UCSD-AML1 (cell line): ENCODE data around the gene RIN1.

Experiments used
- DNase-seq: peaks from one replicate; lab custom pipeline; 2025; ENCODE audit not compliant: unreplicated experiment; lab: John Stamatoyannopoulos, UW

Gene RIN1

GRCh38 chr11:66302656-66303055 is 33.6 kb downstream of the RIN1 start:
- no peak for DNase-seq

- DNase-seq = no peak
Measured at GRCh38 chr11:66299186-66299585, 37.0 kb downstream of the RIN1 start.

- DNase-seq = no peak
Measured at GRCh38 chr11:66297610-66298009, 38.6 kb downstream of the RIN1 start.

- DNase-seq = no peak
Measured at GRCh38 chr11:66294626-66295620, 41.3 kb downstream of the RIN1 start.

GRCh38 chr11:66293777-66294625 is 42.2 kb downstream of the RIN1 start:
- no peak for DNase-seq

GRCh38 chr11:66293352-66293751 is 42.9 kb downstream of the RIN1 start:
- no peak for DNase-seq

- DNase-seq = no peak
Measured at GRCh38 chr11:66292543-66293332, 43.5 kb downstream of the RIN1 start.

- no peak for DNase-seq
Measured at GRCh38 chr11:66291706-66292542, 44.3 kb downstream of the RIN1 start, which contains the start of gene TMEM151A. Gene TMEM151A, plus strand, starts transcription at chr11:66291894. Its CDS starts 120 bp downstream, at chr11:66292014.

- no peak for DNase-seq
Measured at GRCh38 chr11:66291303-66291705, 44.9 kb downstream of the RIN1 start.

- no peak for DNase-seq
Measured at GRCh38 chr11:66290330-66290621, 46.0 kb downstream of the RIN1 start.

- DNase-seq = peak; percentile 90
Measured at GRCh38 chr11:66289548-66290329, 46.5 kb downstream of the RIN1 start.

GRCh38 chr11:66288671-66289547 is 47.3 kb downstream of the RIN1 start, which contains the start of gene YIF1A:
Gene YIF1A, minus strand, starts transcription at chr11:66289143. Its CDS starts 158 bp downstream, at chr11:66288985.
- peak; percentile 97 for DNase-seq

GRCh38 chr11:66287889-66288670 is 48.2 kb downstream of the RIN1 start:
- DNase-seq = no peak

GRCh38 chr11:66287211-66287888 is 48.9 kb downstream of the RIN1 start:
- DNase-seq = no peak

GRCh38 chr11:66286699-66287098 is 49.5 kb downstream of the RIN1 start:
- no peak for DNase-seq

- no peak for DNase-seq
Measured at GRCh38 chr11:66285250-66285947, 50.8 kb downstream of the RIN1 start.
